SK-N-SH treated with all-trans-retinoic acid at 6 μM for 48 hours (cell line): ENCODE results near the gene NCAN.

Source experiments
- ARNTL ChIP-seq: fragments of 450-650 bp; formaldehyde crosslinking; IDR thresholded peaks from 2 replicates; pipeline ENCODE4 v1.5.0; 2020; ENCODE audit warnings: low read depth, mild to moderate bottlenecking, moderate library complexity, borderline replicate concordance
- CSDC2 ChIP-seq: fragments of 250-450 bp; sonication (Bioruptor Pico); IDR thresholded peaks from 2 replicates; pipeline ENCODE4 v1.5.0; 2020; ENCODE audit warnings: mild to moderate bottlenecking, moderate library complexity
- ESRRG ChIP-seq: fragments of 250-450 bp; sonication (Bioruptor Pico); IDR thresholded peaks from 2 replicates; pipeline ENCODE4 v1.6.1; 2021; ENCODE audit warnings: mild to moderate bottlenecking
- ISL1 ChIP-seq: fragments of 250-450 bp; sonication (Bioruptor Pico); IDR thresholded peaks from 2 replicates; pipeline ENCODE4 v2.1.2; 2022; ENCODE audit warnings: mild to moderate bottlenecking, moderate library complexity
- RARB ChIP-seq: fragments of 250-450 bp; sonication (Bioruptor Pico); IDR thresholded peaks from 2 replicates; pipeline ENCODE4 v1.8.0; 2021; ENCODE audit warnings: mild to moderate bottlenecking, moderate library complexity
- ZFP3 ChIP-seq: fragments of 250-450 bp; sonication (Bioruptor Pico); IDR thresholded peaks from 2 replicates; pipeline ENCODE4 v1.5.0; 2020; ENCODE audit warnings: mild to moderate bottlenecking, moderate library complexity
- ZFP30 ChIP-seq: fragments of 450-650 bp; formaldehyde crosslinking; IDR thresholded peaks from 2 replicates; pipeline ENCODE4 v1.5.0; 2022; ENCODE audit warnings: mild to moderate bottlenecking, moderate library complexity
- ZNF565 ChIP-seq: fragments of 450-650 bp; formaldehyde crosslinking; conservative IDR thresholded peaks from 2 replicates; pipeline ENCODE4 v1.5.0; 2020; ENCODE audit warnings: low read depth, mild to moderate bottlenecking, moderate library complexity
- ZNF70 ChIP-seq: fragments of 450-650 bp; formaldehyde crosslinking; IDR thresholded peaks from 2 replicates; pipeline ENCODE4 v1.5.0; 2020; ENCODE audit warnings: mild to moderate bottlenecking, moderate library complexity

DNA sequence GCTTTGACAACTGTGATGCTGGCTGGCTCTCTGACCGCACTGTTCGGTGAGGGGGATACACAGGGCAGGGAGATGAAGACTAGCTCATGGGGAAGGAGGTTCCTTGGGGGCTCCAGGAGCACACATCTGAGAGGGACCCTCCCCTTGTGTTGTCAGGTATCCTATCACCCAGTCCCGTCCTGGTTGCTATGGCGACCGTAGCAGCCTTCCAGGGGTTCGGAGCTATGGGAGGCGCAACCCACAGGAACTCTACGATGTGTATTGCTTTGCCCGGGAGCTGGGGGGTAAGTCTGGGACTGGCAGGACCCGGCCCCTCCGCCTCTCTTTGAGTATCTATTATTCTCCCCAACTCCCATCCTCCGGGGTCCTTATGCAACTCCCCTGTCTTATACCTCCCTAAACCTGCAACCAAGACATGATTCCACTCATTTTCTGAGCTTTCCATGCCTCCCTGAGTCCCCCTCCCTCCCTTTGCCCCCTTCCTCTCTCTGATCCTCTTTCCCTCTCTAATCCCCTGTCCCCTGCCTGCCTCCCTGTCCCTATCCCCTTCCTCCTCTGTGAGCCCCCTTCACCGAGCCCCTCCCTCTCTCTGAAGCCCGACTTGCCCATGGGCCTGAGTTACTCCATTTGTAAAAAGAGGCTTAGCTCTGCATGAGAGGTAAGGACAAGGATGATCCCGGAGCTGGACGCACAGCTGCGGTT, 12.5 kb downstream of the NCAN start:
- TF ChIP-seq CSDC2 (CRISPR knock-in tag) (no peak), RARB (CRISPR knock-in tag) (no peak), ESRRG (no peak), ZNF565 (no peak), ZNF70 (CRISPR knock-in tag) (no peak), ZFP30 (CRISPR knock-in tag) (no peak), ZFP3 (CRISPR knock-in tag) (no peak), ISL1 (CRISPR knock-in tag) (no peak), ARNTL (CRISPR knock-in tag) (no peak)
